GM19351 (cell line): ENCODE measurements around the gene NELFCD.
A peak's percentile ranks its signal among the peaks of the same experiment; 100 is the strongest.

Source experiments
- ATAC-seq: cut with Tn5 transposase; IDR thresholded peaks from one replicate; pipeline ENCODE4 v1.9.1; 2021; ENCODE audit warnings: mild to moderate bottlenecking, moderate library complexity; ENCODE audit not compliant: unreplicated experiment

Gene NELFCD

DNA sequence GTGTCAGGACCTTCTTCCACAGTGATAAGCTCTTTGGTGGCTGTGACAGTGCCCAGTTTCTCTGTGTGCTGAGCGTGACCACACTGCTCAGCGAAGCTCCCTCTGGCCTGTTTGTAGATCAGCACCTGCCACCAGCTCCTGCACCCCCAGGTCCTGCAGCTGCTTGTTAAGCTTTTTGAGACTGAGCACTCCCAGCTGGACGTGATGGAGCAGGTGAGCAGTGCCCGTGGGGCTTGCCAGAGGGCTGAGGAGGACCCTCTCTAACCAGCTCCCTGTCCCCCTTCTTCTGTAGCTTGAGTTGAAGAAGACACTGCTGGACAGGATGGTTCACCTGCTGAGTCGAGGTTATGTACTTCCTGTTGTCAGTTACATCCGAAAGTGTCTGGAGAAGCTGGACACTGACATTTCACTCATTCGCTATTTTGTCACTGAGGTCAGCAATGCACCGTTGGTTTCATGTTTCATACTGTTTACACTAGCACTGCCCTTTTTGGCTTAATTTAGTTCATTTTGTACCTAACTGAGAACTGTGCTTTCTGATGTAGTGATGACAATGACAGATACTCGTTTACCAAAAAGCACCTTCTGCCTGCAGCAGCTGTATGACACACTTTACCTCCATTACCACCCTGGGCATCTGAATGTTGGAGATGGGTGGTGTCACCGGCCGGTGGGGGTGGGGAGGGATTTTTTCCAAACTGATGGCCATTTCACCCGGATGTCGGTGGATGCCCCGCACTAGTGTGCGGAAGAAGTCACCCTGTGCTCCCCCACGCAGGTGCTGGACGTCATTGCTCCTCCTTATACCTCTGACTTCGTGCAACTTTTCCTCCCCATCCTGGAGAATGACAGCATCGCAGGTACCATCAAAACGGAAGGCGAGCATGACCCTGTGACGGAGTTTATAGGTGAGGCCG, 12.5 kb downstream of the NELFCD start:
- ATAC-seq: peak; percentile 64

DNA sequence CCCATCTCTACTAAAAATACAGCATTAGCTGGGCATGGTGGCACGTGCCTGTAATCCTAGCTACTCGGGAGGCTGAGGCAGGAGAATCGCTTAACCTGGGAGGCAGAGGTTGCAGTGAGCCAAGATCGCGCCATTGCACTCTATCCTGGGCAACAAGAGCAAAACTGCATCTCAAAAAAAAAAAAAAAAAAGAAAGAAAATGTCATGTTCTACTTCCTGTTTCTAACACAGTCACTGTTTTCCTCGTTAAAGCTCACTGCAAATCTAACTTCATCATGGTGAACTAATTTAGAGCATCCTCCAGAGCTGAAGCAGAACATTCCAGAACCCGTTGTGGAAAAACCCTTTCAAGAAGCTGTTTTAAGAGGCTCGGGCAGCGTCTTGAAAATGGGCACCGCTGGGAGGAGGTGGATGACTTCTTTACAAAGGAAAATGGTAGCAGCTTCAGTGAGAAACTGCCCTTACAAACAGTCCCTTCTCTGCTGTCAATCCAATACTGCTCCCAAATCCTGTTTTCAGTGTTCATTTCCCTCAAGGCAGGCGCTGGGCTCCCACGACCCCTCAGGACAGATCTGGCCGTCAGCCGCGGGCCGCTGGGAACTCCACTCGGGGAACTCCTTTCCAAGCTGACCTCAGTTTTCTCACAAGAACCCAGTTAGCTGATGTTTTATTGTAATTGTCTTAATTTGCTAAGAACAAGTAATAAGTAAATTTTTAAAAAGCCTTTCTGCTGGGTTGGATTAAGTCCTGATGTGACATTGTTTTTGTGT, 13.5 kb downstream of the NELFCD start:
- no peak for ATAC-seq

DNA sequence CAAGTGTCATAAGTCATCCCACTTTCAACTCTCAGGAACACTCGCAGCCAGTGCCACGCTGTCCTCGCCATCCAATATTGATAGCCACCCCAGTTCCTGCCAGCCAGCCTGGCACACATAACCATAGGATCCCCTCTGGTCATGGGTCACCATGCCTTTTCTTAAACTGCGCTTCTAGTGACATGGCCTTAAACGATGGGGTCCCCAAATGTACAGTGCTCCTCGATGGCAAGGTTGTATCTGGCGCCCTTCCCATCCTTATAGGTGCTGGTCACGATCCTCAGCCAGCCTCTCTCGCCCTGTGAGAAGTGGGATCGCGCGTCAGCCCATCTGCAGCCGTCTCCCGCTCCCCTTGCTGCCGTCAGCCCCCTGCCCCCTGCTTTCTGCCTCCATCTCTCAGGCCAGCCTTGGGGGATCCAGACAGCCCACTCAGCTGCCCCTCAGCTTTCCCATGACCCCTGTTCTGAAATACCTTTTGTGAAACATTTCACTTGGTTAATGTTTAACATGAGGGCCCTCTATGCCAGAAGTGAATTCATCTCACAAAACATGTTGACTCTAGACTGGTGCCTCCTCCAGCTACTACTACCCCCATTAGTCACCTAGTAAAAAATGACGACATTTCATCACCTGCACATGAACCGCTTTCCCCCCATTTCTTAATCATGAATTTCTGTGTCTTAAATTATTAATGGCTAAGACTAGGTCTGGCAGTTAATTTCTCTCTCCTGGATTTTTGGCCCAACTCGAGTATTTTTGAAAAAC, 14.6 kb downstream of the NELFCD start:
- ATAC-seq: no peak

DNA sequence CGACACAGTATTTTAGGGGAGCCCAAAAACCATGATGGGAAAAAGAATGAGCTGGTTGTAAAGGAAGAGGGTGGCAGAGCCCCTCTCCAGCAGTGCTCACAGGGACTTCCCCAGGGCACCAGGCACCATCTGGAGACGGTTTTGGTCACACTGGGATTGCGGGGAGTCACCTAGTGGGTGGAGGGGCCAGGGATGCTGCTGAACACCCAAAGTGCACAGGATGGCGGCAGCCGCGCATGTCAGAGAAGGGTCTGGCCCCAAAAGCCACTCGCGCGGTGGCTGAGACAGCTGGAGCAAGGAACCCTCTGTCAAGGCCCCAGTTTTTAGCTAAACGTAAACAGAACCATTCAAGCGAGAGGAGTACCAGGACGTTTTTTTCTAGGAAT, 15.2 kb downstream of the NELFCD start:
- ATAC-seq: no peak

DNA sequence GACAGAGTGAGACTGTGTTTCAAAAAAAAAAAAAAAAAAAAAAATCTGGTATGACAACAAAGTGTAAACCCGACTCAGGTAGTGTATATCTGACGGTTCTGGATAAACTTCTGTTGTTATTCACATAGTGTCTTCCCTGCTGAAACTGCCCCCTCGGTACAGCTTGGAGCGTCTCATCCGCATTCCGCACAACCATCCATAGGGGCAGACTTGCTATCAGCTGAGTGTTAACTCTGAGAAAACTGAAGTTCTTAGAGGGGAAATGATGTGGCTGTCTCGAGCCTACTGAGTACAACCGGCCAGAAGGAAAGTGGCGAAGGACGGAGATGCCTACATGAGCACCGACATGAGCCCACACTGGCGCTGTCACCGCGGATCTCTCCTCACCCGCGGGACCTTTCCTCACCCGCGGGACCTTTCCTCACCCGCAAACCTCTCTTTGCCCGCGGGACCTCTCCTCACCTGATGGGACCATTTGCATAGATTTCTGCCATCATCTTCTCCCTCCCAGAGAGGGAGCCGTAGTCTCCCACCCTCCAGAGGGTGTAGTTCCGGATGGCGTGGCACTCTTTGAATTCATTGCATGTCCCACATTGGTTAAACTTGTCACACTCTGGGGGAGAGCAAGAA, 16.2 kb downstream of the NELFCD start:
- no peak for ATAC-seq

DNA sequence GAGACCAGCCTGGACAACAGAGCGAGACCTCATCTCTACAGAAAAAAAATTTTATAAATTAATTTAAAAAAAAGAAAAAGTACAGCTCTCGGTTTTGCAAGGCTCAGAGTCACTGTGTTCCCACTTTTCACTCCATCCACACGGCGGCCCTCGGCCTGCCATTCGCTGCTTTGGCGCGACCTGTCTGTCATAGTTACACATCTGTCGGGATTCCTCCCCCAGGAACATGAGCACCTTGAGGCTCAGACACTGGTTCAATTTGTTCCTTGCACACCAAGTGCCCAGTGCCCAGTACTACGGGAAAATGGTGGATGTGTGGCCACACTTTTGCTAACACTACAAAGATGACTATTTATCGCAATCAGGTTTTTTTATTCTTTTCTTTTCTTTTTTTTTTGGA, 17.6 kb downstream of the NELFCD start:
- ATAC-seq: no peak

DNA sequence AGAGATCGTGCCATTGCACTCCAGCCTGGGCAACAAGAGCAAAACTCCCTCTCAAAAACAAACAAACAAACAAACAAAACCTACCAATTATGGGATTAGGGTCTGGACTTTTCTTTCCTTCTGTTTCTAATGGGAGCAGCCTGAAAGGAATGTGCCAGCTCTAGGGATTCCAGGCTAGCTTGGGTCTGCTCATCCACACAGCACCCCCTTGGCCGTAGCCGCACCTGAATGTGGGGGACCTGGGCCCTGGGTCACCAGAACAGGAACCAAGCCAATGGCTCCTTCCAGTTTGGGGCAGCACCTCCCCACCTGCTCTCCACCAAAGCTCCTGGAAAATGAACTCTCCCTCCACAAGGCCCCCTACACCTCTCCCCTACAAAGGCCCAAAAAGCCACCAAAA, 19.3 kb downstream of the NELFCD start:
- ATAC-seq: no peak

DNA sequence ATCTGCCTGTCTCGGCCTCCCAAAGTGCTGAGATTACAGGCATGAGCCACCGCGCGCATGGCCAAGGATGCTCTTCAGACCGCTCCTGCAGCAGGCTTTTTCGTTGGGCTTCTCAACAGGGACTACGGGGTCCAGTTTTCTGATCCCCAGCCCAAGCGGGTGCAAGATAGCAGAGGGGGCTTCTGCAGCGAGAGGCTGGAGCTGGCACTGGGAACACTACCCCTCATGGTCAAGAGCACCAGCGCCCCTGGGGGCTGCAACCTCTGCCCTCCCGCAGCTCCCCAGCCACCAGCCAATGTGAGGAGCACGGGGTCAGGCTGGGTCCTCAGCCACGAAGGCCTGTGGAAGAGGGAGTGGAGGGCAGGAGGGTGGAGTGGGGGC, 20.0 kb downstream of the NELFCD start:
- ATAC-seq: no peak

DNA sequence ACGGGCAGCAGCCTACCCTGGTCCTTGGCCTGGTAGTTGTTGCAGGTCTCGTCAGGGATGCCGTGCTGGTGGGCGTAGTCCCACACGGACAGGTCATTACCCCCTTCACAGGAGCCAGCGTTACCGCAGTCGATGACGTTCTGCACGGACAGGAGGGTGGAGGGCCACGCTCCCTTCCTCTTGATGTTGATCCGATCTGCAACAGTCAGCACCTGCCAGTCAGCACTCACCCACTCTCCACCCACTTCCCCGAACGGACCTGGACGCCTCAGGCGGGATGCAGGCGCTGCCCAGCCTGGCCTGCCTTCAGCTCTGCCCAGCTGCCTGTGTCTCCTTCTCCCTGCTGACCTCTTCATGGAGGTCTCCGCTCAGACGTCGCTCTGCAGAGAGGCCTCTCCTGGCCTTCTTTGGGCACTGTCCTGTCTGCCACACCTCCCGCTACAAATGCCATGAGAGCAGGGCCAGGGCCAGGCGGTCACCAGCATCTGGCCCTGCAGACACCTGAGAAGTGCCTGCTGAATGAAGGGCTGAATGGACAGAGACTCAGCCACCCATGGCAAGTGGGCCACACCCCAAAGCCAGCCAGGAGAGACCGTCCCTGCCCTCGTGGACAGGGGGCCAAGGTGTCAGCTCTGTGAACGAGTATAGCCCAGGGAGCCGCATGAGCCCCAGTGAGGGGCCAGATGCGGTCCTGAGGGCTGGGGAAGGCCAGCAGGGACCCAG, 20.6 kb downstream of the NELFCD start:
- ATAC-seq: no peak

DNA sequence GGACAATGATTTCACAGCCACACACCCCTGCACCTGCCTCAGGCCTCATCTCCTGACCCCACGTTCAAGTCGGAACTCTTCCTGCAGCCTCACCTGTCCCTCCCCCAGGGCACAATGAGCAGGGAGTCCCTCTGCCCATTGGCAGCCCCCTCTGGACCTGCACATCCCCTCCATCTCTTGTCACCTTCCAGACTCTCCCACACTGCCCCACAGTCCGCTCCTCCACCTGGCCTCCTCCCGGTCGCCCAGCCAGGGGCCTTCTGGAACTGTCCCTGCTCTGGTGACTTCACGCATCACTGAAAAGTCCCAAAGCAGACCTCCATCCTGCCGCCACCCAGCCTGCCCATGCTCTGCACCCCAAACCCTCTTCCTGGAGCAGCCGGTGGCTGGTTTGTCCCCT, 21.3 kb downstream of the NELFCD start:
- no peak for ATAC-seq

DNA sequence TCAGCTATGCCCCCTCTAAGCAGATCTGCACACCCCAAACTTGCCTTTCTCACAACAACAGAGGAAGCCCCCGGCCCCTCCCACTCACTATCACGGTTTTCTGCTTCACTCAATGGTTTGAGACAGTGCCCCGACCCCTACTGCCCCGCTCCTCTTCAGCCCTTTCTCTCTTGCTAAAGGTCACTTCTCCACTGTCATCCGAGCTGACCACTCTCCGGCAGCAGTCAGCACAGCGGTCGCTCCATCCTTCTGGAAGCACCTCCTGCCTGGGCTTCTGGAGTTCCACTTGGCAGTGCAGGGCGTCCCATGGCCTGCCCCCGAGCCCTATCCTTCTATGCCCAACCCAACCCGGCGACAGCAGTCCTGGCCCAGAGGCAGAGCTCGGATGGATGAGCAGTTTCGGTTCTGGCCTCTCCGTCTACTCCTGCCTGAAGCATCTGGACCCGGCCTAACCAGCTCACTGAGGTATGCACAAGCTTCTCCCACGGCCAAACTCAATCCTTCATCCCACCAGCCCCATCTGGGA, 21.9 kb downstream of the NELFCD start:
- ATAC-seq: no peak

DNA sequence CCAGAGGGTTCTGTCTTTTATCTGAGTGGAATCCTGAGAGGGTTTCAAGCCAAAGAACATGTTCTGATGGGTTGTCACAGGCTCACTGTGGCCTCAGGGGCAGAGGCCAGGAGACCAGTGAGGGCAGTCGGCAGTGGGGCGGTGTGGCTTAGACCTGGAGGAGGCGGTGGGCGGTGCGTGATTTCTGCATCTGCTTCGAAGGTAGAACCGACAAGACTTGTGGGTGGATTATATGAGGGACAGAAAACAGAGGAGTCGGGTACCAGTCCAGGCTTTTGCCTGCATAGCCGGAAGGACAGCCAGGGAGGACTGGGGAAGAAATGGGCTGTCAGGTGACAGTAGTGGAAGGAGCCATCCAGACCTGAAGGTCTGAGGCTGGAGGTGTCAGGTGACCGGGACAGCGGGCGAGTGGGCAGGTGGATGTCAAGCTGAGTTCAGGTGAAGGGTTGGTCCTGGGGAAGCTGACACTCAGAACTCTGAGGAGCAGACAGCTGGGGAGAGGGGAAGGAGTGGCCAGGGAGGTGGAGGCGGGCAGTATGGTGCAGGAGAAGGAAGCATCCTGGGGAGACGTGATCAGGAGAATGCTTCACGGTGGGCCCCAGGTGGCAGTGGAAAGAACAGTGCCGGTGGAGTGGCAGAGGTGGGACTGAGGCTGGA, 22.9 kb downstream of the NELFCD start:
- ATAC-seq: no peak

DNA sequence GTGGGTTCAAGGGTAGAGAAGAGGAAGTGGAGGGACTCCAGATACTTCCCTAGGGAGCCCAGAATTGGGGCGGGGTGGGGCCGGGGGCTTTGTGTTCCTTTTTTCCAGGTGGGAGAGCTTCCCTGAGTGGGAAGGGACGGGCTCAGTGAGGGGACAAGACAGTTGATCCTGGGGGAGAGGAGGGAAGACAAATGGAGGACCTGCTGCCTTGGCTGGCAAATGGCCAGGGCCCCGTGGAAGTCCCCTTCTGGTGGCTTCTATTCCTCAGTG, 23.4 kb downstream of the NELFCD start:
- ATAC-seq: no peak

DNA sequence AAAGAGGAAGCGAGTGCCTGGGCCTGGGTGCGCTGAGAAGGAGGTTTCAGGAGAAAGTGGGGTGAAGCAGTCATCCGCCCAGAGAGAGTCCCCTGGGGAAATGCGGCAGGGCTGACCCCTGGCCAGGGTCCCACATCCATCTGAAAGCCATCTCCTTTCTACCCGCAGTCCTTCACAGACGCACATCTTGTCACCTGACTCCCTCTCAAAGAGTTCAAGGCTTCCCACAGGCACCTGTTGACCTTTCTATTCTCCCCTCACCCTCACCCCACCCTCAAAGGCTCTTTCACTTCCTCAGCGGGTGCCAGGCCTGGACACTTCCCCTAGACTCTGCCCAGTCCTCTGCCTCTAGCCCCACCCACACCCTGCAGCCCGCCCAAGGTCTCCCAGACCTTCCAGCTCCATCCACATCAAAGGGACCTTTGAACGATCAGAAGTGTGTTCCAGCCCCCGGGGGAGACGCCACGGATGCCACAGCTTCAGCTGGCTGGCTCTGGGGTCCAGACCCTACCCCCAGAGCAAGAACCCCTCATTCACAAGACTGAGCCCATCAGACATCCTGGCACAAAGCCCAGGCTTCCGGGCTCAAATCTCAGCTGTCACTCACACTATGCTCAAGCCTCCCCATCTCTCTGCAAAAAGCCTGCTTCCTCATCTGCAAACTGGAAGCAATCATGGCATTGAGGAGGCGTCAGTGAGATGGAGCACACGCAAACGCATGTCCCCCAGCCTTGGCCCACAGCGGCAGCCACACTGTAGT, 23.9 kb downstream of the NELFCD start:
- peak; percentile 57 for ATAC-seq

DNA sequence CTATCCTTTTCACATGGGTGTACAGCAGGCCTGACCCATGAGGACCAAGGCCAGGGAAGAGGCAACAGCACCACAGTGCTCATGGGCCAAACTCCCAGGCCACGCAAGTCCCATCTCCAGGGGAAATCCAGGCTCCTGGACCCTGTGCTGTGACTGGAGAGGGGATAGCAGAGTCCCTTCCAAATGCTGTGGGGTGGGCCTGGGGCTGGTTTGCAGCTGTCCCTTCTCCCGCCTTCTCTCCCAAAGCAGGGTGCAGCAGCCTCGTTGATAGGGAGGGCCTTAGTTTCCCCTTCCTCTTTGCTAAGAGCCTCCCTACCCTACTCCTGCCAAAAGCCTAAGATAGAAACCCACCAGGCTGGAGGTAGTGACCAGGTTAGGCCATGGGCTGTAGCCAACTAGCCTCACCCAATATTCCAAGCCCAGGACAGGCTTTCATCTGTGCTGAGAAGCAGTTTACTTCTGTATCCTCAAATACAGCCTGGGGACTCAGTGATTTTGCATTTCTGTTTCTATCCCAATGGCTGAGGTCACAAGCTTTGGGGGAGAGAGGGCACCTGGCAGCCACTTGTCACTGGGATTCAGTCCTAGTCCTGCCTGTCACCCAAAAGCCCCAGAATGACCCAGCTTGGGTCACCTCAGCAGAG, 24.6 kb downstream of the NELFCD start:
- ATAC-seq: no peak

DNA sequence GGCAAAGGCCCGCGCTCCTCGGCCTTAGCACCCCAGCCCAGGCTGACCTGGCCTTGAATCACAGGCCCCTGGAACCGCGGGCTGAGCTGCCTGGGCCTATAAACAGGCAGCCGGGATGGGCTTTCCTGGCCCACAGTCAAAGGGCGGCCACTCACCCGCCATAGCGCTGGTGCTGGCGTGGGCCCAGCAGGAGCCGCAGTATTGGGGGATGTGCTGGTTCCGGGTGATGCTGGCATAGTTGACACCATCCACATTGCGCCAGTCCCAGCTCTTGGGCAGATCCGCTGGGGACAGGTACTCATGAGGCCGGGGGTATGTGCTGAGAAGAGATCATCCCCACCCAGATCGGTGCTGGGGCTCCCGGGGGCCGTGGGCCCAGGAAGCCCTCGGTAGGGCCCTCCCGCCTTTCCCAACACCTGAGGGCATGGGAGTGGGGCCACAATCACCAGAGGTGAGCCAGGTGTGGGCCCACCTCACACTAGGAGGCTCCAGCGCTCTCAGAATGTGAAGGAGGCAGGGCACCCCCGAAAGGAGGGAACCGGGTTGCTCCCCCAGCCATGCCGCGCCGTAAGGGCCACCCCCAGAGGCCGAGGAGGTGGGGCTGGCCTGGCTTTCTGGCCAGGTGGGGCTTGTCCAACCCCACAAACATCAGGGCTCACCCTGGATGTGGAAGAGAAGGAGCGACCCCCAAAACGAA, 25.3 kb downstream of the NELFCD start:
- ATAC-seq: no peak

DNA sequence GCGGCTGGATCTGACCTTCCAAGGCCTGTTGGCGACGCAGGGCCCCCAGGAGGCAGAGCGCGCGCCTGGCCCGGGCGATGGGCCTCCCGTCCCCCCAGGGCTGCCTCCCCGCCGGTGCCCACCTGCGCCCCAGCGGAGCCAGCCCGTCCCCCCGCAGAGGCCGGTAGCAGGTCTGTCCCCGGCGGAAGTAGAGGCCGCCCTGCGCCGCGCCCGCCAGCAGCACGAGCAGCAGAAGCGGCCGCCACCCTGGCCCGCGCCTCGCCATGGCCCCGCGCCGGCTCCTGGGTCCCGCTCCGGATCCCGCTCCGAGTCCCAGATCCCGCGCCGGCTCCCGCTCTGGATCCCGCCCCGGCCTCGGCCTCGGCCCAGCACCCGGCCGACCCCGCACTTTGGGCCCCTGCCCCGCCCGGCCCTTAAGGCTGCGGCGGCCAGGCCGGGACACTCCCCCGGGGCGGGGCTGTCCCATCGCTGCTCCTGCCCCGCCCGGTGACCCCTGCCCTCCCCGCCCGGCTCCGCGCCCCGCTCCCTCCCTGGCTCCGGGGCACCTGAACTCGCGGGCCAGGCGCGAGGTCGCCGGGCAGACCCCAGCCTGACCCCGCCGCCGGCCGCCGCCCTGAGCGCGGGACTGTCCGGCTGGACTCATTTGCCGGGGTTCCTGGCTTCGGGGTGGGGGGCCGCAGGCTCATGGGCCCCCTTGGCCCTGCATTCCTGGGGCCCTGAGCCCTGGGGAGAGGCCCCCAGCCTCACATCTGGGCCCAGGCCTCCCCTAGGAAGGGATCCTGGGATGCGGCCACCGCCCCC, 26.0 kb downstream of the NELFCD start, which contains the start of gene CTSZ:
Gene CTSZ, minus strand, starts transcription at position 391 of the 801 bp plus-strand sequence. Its CDS starts 126 bp downstream, at position 265.
- ATAC-seq: peak; percentile 26
